ENCODE data around the gene SORL1.

- TF ChIP-seq CTCF (CRISPR knock-in tag; IDR thresholded peaks at IDR 0.05) (no peak), ZNF740 (CRISPR knock-in tag; IDR thresholded peaks at IDR 0.05) (no peak), ZNF510 (CRISPR knock-in tag; IDR thresholded peaks at IDR 0.05; ENCODE audit: low read depth) (no peak), HDAC2 (CRISPR knock-in tag; IDR thresholded peaks at IDR 0.05) (no peak), REPIN1 (CRISPR knock-in tag; IDR thresholded peaks at IDR 0.05; ENCODE audit: borderline replicate concordance, low read depth) (no peak), TEF (CRISPR knock-in tag; IDR thresholded peaks at IDR 0.05) (no peak), CHD2 (IDR thresholded peaks at IDR 0.05; ENCODE audit: low read depth, low read length) (no peak), ARID4A (CRISPR knock-in tag; IDR thresholded peaks at IDR 0.05; ENCODE audit: borderline replicate concordance) (no peak), TCF12 (IDR thresholded peaks at IDR 0.05) (no peak), TCF12 (CRISPR knock-in tag; IDR thresholded peaks at IDR 0.05) (no peak), ZNF343 (CRISPR knock-in tag; IDR thresholded peaks at IDR 0.05) (no peak)
These were observed 119.4 kb downstream of the SORL1 start for GRCh38 chr11:121571506-121571905.

Data from HepG2 (cell line).